ENCODE data around the gene SMC6. TPM values are rescaled to one million over a fixed set of nuclear protein-coding genes. Genes with fewer than 3 reads are reported as not detected.

Gene SMC6
- total RNA-seq, 2 donors from 2014 or later: 8.8 to 36.1 TPM

DNA sequence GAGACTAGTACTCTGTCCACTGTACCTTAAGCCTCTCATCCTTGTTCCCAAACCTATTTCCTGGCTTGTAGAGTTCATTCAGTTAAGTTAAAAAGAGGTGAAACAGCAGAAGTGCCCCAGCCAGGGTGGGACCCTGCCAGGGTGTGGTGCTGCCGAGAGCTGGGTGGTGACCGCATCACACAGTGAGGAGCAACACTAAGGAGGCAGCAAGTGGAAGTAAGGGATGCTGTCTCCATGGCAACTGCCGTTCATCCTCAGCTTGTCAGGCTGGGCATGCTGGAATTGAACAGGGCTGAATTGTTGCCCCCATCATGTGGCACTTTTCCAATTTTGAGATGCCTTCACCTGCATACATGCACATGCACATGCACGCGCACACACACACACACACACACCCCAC, 136.1 kb downstream of the SMC6 start:
- Histone ChIP-seq H3K27me3 (replicated peaks; ENCODE audit: insufficient read depth) (no peaks in the 10 kb centered on the region), H3K4me3 (no peak overlapping the region), H3K27ac (no peak overlapping the region), H3K9me3 (no peaks in the 10 kb centered on the region), H3K36me3 (no peaks in the 10 kb centered on the region), H3K4me1 (replicated peaks) (no peaks in the 10 kb centered on the region)
- TF ChIP-seq POLR2A (IDR thresholded peaks at IDR 0.05): no peak
- intact Hi-C loops (cut with DNase I): no loop called here
- 80% methylated on average over 5 of the region's 5 CpGs for WGBS
- no peak for DNase-seq (ENCODE audit: low spot score)

DNA sequence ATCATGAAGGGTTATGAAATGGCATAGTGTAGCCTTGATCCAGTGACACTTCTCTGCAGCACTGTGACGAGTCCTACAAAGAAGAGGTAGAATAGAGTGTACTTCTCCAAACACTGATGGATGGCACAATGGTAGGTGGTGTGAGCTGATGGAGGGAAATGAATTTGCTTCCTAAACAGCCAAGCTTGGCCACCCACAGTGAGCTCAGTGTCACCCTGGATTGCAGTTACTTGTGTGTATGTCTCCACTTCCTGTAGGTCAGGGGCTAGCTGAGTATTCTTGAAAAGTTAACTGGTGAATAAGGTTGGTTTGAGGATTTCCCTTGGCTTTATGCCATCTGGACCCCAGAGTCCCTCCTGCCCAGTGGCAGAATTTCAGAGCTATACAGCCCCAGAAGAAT, 137.2 kb downstream of the SMC6 start:
- Histone ChIP-seq H3K4me3 (no peak overlapping the region), H3K27ac (no peak overlapping the region), H3K4me1 (replicated peaks) (no peaks in the 10 kb centered on the region), H3K36me3 (no peaks in the 10 kb centered on the region), H3K9me3 (no peaks in the 10 kb centered on the region), H3K27me3 (replicated peaks; ENCODE audit: insufficient read depth) (no peaks in the 10 kb centered on the region)
- no peak for DNase-seq (ENCODE audit: low spot score)
- TF ChIP-seq POLR2AphosphoS5 (IDR thresholded peaks at IDR 0.05) (no peak), POLR2A (IDR thresholded peaks at IDR 0.05) (no peak)
- TF ChIP-seq, protein P1, sequence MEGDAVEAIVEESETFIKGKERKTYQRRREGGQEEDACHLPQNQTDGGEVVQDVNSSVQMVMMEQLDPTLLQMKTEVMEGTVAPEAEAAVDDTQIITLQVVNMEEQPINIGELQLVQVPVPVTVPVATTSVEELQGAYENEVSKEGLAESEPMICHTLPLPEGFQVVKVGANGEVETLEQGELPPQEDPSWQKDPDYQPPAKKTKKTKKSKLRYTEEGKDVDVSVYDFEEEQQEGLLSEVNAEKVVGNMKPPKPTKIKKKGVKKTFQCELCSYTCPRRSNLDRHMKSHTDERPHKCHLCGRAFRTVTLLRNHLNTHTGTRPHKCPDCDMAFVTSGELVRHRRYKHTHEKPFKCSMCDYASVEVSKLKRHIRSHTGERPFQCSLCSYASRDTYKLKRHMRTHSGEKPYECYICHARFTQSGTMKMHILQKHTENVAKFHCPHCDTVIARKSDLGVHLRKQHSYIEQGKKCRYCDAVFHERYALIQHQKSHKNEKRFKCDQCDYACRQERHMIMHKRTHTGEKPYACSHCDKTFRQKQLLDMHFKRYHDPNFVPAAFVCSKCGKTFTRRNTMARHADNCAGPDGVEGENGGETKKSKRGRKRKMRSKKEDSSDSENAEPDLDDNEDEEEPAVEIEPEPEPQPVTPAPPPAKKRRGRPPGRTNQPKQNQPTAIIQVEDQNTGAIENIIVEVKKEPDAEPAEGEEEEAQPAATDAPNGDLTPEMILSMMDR (IDR thresholded peaks at IDR 0.05): no peak
- intact Hi-C loops (cut with DNase I): no loop called here
- 100% methylated on average over 1 of the region's 1 CpG for WGBS

DNA sequence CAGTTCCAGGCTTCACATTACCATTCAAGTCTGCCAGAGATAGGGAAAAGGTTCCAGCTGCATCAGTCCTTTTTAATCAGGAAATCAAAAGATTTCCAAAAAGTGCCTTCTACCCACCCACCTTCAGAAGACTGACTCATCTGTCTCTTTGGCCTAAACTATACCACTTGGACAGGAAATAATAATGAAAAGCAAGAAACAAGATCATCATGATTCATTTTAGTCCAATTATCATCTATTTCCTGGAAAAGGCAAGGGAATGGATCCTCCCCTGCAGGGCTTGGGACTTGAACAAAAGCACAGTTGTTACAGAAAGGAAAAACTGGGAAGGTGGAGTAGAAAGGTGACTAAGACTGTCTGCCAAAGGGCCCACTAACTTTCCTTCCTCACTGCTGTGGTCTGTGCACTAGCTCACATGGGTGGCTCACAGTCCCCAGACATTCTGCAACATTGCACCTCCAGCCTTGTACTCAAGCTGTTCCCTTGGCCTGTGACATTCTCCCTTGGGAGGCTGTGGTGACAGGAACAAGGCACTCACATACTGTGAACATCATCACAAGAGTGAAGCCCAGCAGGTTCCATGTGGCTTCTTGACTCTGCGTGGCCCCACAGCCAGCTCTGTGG, 137.8 kb downstream of the SMC6 start:
- H3K4me3 ChIP-seq: no peak overlapping the region
- 100% methylated on average over 1 of the region's 1 CpG for WGBS
- intact Hi-C loops (cut with DNase I): no loop called here
- H3K4me1 ChIP-seq (replicated peaks): no peaks in the 10 kb centered on the region
- H3K27me3 ChIP-seq (replicated peaks; ENCODE audit: insufficient read depth): no peaks in the 10 kb centered on the region
- TF ChIP-seq POLR2A (IDR thresholded peaks at IDR 0.05): no peak
- no peak overlapping the region for H3K27ac ChIP-seq
- H3K36me3 ChIP-seq: no peaks in the 10 kb centered on the region
- DNase-seq (ENCODE audit: low spot score): no peak
- no peaks in the 10 kb centered on the region for H3K9me3 ChIP-seq

DNA sequence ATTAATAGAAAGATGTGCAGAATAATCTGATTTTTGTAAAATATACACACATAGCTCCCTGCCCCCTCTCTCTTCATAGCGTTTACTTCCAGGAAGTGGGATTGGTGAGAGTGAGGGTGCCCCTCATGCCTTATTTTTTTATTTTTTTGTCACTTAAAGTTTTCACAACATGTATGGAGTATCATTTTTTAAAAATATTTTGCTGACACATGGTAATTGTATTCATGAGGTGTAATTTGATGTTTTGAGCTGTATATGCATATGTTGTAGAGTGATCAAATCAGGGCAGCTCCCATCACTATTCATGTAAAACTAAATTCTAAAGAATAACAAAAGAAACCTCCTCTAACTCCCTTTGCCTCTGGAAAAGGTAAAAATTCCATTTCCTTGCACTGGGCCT, 138.5 kb downstream of the SMC6 start:
- Histone ChIP-seq H3K4me1 (replicated peaks) (no peaks in the 10 kb centered on the region), H3K27ac (no peak overlapping the region), H3K27me3 (replicated peaks; ENCODE audit: insufficient read depth) (no peaks in the 10 kb centered on the region), H3K36me3 (no peaks in the 10 kb centered on the region), H3K9me3 (no peaks in the 10 kb centered on the region), H3K4me3 (no peak overlapping the region)
- no peak for DNase-seq (ENCODE audit: low spot score)
- WGBS: 72% methylated on average over 1 of the region's 1 CpG
- intact Hi-C loops (cut with DNase I): no loop called here
- TF ChIP-seq POLR2A (IDR thresholded peaks at IDR 0.05) (no peak), POLR2AphosphoS5 (IDR thresholded peaks at IDR 0.05) (no peak)
- TF ChIP-seq, protein P1 (IDR thresholded peaks at IDR 0.05): no peak

DNA sequence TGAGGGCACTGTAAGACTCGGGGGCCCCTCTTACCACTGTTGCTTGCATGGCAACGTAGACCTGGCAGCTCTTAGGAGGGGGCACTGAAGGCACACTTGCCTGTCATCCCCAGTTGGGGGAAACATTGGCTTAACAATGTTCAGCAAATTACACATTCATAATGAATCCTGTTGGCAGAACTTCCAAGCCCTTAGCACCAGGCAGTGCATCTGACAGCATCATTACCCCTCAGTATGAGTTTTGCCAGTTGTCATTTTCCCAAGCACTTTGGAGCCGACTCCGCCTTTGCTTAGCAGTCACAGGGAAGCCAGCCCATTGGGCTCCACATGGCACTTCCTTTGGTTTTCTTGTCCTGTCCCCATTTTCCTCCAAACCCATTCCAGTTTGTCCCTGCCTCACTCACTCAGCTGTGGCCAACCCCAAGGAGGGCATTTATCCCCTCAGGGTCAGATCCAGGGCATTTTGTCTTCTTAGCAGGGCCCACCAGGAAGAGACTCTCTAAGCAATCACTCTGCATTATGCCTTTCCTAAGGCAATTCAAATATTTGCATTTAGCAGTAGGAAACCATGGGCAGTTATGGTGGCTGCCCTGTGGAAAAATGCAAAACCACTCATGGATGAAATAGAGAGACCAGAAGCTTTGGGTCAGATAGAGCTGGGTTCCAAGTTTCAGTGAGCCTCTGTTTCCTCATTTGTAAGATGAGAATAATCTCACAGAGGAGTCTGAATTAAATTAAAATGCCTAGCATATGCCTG, 139.3 kb downstream of the SMC6 start:
- Histone ChIP-seq H3K4me1 (replicated peaks) (no peaks in the 10 kb centered on the region), H3K36me3 (no peaks in the 10 kb centered on the region), H3K9me3 (no peaks in the 10 kb centered on the region), H3K4me3 (no peak overlapping the region), H3K27me3 (replicated peaks; ENCODE audit: insufficient read depth) (no peaks in the 10 kb centered on the region), H3K27ac (no peak overlapping the region)
- 90% methylated on average over 4 of the region's 4 CpGs for WGBS
- intact Hi-C loops (cut with DNase I): no loop called here
- no peak for DNase-seq (ENCODE audit: low spot score)
- no peak for TF ChIP-seq POLR2AphosphoS5 (IDR thresholded peaks at IDR 0.05)
- TF ChIP-seq, protein P1 (IDR thresholded peaks at IDR 0.05): no peak
- TF ChIP-seq POLR2A (IDR thresholded peaks at IDR 0.05): no peak

Other genes starting within 250 kb of the SMC6 start
- 1 to 10 TPM in 1 of 2 donors, not detected in 1; 4.2 TPM for gene RAD51AP2, start 235.4 kb downstream of the SMC6 start, total RNA-seq
- gene VSNL1, start 213.1 kb downstream of the SMC6 start, total RNA-seq: 10 to 100 TPM in 1 of 2 donors, 1 to 10 TPM in 1; 4.4 to 11.7 TPM
- gene GEN1, start 328 bp upstream of the SMC6 start, total RNA-seq: 10 to 100 TPM in 1 of 2 donors, 1 to 10 TPM in 1; 5.0 to 15.3 TPM
- not detected for gene MSGN1, start 62.6 kb upstream of the SMC6 start, total RNA-seq
- gene KCNS3, start 124.9 kb upstream of the SMC6 start, total RNA-seq: 100 to 1,000 TPM in 1 of 2 donors, 10 to 100 TPM in 1; 17.4 to 106 TPM

Measured in prostate gland (tissue), 2 donors.